ENCODE data around the gene KRTCAP3. TPM values are rescaled to one million over a fixed set of nuclear protein-coding genes. Genes with fewer than 3 reads are reported as not detected.

The KRTCAP3 gene
- total and polyA plus RNA-seq, 9 of the 15 experiments (the other 6 are each of a cell fraction or from before 2014, with no cell fraction given) = 0.24 to 1.4 (median 0.73) TPM

- TF ChIP-seq EP300 (IDR thresholded peaks at IDR 0.05; ENCODE audit: low read length) (peak; percentile 40), AFF4 (CRISPR knock-in tag; IDR thresholded peaks at IDR 0.05) (peak; percentile 76; the same call in 1 of the 2 replicates), PREB (CRISPR knock-in tag; IDR thresholded peaks at IDR 0.05) (0 out of 2 replicates have a peak, but pooled peaks have one; percentile 36), NR2C1 (IDR thresholded peaks at IDR 0.05) (no peak), NR2C1 (tag; IDR thresholded peaks at IDR 0.05) (peak; percentile 25; the same call in 1 of the 2 replicates), HNRNPH1 (optimal IDR thresholded peaks at IDR 0.05; ENCODE audit: low read depth, low read length) (no peak), KAT7 (CRISPR knock-in tag; IDR thresholded peaks at IDR 0.05; ENCODE audit: borderline replicate concordance) (0 out of 2 replicates have a peak, but pooled peaks have one; percentile 24), ETS2 (tag; IDR thresholded peaks at IDR 0.05; ENCODE audit: borderline replicate concordance, poor library complexity, severe bottlenecking) (no peak), ZNF347 (CRISPR knock-in tag; IDR thresholded peaks at IDR 0.05; ENCODE audit: low read depth) (no peak), ZNF134 (CRISPR knock-in tag; conservative IDR thresholded peaks at IDR 0.05) (no peak), NKRF (IDR thresholded peaks at IDR 0.05; ENCODE audit: borderline replicate concordance) (peak; percentile 27; the same call in 1 of the 2 replicates), SNIP1 (IDR thresholded peaks at IDR 0.05; ENCODE audit: low read depth) (no peak), ARID4B (CRISPR knock-in tag; IDR thresholded peaks at IDR 0.05) (peak; percentile 93)
- TF ChIP-seq, protein P1, sequence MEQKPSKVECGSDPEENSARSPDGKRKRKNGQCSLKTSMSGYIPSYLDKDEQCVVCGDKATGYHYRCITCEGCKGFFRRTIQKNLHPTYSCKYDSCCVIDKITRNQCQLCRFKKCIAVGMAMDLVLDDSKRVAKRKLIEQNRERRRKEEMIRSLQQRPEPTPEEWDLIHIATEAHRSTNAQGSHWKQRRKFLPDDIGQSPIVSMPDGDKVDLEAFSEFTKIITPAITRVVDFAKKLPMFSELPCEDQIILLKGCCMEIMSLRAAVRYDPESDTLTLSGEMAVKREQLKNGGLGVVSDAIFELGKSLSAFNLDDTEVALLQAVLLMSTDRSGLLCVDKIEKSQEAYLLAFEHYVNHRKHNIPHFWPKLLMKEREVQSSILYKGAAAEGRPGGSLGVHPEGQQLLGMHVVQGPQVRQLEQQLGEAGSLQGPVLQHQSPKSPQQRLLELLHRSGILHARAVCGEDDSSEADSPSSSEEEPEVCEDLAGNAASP (IDR thresholded peaks at IDR 0.05) = no peak
Measured at GRCh38 chr2:27409321-27410073, 32.7 kb upstream of the KRTCAP3 start, which contains the start of gene PPM1G (continued).
